GM18517 (cell line): ENCODE measurements around the gene TMC2.
"Not testable (repeated sequence)": the region's sequence is repeated elsewhere in the genome, so short reads cannot be mapped to it uniquely, and the experiment has no call there.

Source experiments
- ATAC-seq: cut with Tn5 transposase; IDR thresholded peaks from one replicate; pipeline ENCODE4 v1.9.1; 2021; ENCODE audit warnings: mild to moderate bottlenecking, moderate library complexity; ENCODE audit not compliant: unreplicated experiment

The TMC2 gene

DNA sequence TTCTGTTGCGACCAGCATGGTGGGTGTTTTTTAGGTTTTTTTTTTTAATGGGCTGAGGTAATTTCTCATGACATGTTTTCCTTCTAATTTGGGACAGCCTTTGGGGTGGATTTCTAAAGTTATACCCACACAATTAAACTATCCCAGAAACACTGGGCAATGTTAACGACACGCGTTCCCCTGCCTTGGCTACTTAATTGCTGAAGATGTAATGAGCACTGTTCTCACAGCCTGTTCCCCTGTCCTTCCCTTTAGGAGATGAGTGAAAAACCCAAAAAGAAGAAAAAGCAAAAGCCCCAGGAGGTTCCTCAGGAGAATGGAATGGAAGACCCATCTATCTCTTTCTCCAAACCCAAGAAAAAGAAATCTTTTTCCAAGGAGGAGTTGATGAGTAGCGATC, 121.3 kb downstream of the TMC2 start:
- no peak for ATAC-seq

DNA sequence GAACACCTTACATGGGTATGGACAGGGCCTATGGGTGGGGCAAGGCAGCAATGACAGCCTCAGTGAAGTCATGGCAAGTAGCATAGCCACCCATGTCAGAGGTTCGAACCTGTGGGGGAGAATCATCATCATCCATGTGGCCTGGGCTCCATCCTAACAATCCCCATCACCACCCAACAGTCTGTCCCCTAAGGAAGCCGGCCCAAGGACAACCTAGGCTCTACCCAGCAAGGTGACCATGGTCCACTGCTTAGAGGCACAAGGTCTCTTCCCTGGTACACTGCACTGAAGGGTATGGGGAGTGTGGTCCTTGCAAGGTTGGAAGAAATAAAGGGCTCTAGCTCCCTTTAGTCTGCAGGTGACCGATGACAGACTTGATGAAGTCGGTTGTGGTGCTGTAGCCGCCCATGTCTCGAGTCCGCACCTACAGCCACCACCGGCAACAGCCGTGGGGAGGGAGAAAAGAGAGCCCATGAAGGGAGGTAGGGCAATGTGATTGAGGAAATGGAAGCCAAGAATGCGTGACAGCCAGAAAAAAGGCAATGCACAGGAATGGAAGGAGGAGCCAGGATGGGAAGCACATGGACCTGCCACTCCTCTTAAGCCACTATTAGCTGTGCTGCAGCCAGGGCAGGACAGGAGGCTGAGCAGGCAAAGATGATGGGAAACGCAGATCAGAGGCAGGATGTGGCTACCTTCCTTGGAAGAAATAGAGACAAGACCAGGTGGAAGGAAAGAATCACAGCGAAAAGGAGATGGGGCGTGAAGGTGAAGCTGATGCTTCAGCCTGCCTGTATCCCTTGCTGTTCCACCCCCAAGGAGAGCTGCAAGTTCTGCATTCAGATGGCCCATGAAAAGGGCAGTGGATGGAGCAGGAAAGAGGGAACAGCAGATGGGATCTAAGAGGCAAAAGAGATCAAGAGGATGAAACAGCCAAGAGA, 122.3 kb downstream of the TMC2 start:
- no peak for ATAC-seq

DNA sequence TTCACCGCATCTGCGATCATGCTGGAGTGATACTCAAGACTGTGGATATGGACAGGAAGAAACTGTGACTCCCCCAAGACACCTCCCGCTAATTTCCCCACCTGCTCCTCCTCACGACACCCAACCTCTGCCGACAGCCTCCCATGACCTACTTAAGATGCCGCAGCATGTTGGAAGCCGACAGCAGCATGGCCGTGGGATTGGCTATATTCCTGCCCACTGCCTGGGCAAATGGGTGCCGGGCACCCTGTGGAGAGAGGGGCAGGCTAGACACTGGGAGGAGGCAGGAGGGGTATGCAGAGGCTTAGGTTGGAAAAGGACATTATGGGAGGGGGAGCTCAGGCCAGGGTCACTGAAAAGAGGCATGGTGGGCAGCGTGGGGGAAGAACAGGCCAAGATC, 123.2 kb downstream of the TMC2 start:
- ATAC-seq: no peak

DNA sequence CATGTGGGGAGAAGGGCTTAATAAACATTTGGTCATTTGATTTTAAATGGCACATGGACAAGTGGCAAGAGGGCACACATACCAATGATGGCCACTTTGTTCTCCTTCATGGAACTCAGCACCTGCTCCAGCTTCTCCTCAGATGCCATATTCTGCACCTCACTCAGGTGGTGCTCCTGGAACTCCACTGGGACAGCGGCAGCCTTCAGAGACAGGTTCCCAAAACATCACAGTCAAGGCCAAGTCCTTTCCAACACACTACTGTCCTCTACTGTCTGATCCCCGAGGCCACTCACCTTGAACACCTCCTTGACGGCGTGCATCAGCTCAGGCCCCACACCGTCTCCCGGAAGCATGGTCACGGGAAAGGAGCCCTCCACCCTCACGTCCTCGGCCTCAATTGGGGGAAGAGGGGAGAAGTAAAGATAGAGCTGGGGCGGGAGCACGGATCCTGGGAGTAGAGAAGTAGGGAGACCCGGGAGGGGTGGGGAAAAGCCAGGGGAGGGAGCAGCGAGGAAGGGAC, 127.1 kb downstream of the TMC2 start:
- no peak for ATAC-seq

DNA sequence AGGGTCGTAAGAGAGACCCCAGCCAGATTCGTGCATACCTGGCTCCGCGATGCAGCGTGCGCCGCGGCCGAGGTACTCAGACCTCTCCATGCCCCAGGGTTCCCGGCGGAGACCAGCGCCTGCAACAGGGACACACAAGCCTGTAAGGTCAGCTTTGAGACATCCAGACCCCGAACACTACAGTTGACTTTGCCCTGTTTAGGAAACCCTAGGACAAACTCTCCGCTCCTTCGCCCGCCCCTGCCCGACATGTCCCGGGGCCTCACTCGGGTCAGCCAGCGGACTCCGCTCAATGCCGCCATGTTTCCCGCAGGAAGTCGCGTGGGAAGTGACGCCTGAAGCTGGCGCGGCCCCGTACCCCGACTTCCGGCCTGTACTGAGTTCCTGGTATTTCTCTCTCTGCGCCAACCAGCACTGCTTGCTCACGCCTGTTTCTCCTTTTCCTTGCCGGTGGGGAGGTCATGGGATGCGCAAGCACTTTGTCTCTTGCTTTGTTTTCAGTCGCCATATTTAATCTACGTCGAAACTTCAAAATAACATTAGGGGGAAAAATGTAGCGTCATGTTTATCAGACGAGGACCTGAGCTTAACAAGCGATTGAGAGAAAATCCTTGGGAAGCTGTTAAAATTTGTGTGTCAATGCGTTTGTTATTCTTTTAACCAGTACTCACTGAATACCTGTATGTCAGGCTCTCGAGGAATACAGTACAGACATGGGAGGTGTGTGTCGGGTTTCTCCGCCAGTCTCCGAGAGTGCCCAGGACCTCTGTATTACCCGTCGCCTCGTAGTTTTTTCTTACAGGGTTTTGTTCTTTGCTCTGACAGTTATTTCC, 127.7 kb downstream of the TMC2 start, which contains the start of gene IDH3B:
Gene IDH3B, minus strand, starts transcription at position 330 of the 833 bp plus-strand sequence. Its CDS starts 28 bp downstream, at position 302.
- peak; percentile 84 for ATAC-seq

DNA sequence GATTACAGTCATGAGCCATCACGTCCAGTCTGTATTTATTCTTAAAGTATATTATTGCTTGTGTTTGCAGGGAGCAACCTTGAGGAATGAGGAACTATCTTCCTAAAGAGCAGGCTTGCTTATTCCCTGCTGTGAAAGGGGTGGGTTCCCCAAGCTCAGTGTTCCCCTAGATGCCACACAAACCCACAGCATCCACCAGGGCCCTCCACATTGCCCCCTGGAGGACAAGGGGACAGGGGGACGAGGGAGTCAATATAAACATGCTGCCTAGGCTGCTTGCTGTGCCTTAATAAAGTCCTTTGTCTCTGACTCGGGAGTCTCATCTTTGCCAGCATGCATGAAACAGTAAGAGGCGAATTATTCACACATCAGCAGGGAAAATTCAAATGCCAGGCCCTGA, 135.6 kb downstream of the TMC2 start:
- ATAC-seq: no peak

DNA sequence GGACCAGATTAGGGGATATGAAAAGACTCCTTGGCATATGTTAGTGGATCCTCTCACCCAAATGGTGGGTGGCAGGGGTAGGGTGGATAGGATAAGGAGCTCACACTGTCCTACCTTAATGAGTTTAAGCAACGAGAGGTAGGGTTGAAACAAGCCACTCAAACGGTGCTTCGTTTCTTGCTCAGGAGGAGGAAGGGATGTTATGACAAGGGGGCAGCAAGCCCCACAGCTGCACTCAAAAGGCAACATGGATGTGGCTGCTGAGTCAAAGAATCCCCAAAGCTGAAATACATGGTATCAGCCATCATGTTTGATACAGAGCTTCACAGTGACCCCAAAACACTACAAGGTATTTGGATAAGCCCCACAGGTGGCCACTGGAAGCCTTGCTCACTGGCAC, 136.1 kb downstream of the TMC2 start:
- ATAC-seq: no peak

DNA sequence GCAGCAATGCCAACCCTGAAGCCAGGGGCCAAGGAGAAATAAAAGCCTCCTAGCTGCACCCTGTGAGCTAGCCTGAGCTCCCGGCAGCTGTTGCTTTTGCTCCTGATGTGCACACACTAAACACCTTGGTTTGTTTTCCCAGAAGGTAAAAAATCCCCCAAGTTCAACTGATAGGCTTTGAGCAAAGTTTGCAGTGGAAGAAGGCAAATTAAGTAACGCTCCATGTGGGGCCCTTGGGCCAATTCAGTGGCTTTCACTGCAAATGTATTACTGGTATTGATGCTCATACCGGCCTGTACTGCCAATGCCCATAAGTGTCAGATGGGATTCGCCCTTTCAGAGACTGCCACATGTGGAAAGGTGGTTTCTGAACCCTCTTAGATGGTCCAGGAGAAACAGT, 137.1 kb downstream of the TMC2 start:
- no peak for ATAC-seq

- no peak for ATAC-seq
Measured at GRCh38 chr20:2680046-2680445, 143.7 kb downstream of the TMC2 start.

GRCh38 chr20:2682040-2682439, 145.7 kb downstream of the TMC2 start:
- ATAC-seq: not testable (repeated sequence)

DNA sequence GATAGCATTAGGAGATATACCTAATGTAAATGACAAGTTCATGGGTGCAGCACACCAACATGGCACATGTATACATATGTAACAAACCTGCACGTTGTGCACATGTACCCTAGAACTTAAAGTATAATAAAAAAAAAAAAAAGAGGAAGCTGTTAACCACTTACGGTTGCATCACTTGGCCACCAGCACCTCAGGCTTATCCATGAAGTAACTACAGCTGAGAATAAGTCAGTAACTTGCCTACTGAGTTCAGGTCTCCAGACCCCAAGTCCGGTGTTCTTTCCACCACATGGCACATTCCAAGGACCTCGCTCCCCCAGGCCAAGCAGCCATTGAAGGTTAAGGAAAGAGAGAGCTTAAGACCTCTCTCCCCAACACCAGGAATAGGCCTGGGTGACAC, 148.4 kb downstream of the TMC2 start:
- ATAC-seq: not testable (repeated sequence)

DNA sequence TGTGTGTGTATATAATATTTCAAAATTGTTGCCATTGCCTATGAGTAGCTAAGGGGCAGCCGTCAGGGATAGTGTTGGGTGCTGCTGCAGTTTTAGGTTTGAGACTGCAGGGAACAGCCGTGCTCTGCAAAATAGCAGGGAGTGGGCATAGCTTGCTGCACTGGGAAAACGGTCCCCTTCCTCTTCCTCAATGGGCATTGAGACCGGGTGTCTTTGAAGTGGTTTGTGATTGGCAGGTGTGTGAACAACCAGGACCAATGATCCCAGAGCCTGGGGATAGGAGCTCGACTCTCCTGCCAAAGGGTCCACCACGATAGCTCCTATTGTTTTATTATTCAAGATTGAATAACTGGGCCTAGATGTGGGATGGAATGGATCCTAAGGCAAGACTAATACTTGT, 151.1 kb downstream of the TMC2 start:
- ATAC-seq: no peak

DNA sequence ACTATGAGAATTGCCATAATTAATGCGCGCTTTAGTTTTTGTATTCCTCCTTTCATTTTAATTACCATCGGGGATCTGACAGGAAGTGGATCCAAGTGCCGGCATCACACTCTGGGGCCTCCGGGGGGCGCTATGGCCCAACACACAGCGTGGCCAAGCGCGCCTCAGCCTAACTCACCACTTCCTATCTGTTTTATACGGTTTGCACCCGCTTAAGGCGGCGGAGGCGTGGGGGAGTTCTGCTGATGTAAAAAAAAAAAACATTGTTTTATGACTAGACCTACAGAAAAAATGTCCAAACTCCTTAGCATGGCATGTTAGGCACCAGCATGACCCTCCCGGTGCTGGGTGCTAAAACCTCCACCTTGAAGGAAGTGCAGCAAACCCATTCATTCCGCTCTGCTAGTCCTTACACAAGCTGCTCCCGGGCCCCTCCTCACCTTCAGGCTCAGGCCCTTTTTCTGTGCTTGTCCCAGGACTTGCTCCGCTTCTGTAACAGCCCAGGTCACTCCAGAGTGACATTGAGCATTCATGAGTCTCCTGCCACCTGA, 151.7 kb downstream of the TMC2 start:
- ATAC-seq: no peak

DNA sequence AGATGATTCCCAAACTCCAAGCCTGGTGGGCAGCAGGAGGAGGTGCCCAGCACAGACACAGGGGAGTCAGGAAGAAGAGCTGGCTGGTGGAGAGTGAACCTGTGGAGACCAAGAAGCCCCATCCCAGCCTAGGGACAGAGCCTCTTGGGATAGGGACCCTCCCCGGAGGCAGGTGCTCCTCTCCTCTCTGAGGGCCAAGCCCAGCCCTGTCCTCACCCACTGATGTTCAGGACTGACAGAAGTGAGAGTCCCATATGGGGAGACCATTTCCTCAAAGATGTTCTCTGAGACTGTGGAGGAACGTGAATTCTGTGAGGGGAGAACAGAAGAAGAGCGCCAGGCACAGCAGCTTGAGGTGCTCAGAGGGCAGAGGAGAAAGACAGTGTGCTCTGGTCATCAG, 153.8 kb downstream of the TMC2 start:
- no peak for ATAC-seq

- ATAC-seq: no peak
Measured at GRCh38 chr20:2690718-2691117, 154.3 kb downstream of the TMC2 start.

DNA sequence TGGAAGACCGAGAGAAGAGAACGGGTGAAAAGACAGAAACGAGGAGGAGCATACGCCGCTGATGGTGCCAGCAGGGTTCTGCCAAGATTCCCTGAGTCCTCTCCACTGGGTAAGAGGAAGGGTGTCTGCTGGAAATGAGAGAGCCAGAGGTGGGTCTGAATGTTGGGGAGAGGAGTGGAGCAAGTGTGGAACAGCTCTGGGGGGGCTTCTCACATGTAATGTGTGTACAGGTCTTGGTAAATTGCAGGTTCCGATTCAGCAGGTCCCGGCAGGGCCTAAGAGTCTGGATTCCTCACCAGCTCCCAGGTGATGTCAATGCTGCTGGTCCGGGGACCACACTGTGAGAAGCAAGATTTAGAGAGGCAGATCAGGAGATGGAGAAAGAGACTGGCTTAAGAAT, 154.8 kb downstream of the TMC2 start:
- ATAC-seq: no peak
